HG02938 (cell line): ENCODE measurements around the gene BLACAT1.

Source experiments
- ATAC-seq: cut with Tn5 transposase; IDR thresholded peaks from one replicate; pipeline ENCODE4 v1.9.1; 2021; ENCODE audit warnings: mild to moderate bottlenecking, moderate library complexity; ENCODE audit not compliant: unreplicated experiment

The BLACAT1 gene

GRCh38 chr1:205455581-205456382 lies at the start of gene BLACAT1:
TSS of gene BLACAT1 (minus strand) at chr1:205456045.
- no peak for ATAC-seq

- no peak for ATAC-seq
Observed at GRCh38 chr1:205505076-205505729, 49.4 kb upstream of the BLACAT1 start.

- ATAC-seq: no peak
Observed at GRCh38 chr1:205504311-205505075, 48.6 kb upstream of the BLACAT1 start, which contains the start of gene CDK18. TSS of gene CDK18 (plus strand) at chr1:205504669. CDS start at chr1:205523168, 18,499 bp downstream.

GRCh38 chr1:205502992-205503391 lies 47.1 kb upstream of the BLACAT1 start:
- ATAC-seq: no peak

GRCh38 chr1:205502111-205502810 lies 46.4 kb upstream of the BLACAT1 start:
- no peak for ATAC-seq

GRCh38 chr1:205500240-205501233 lies 44.7 kb upstream of the BLACAT1 start:
- ATAC-seq: no peak

GRCh38 chr1:205499789-205500188 lies 43.9 kb upstream of the BLACAT1 start:
- no peak for ATAC-seq

- ATAC-seq: no peak
Observed at GRCh38 chr1:205497351-205497750, 41.5 kb upstream of the BLACAT1 start.

GRCh38 chr1:205496661-205497060 lies 40.8 kb upstream of the BLACAT1 start:
- ATAC-seq: no peak

GRCh38 chr1:205495237-205495823 lies 39.5 kb upstream of the BLACAT1 start:
- no peak for ATAC-seq

GRCh38 chr1:205494115-205494514 lies 38.3 kb upstream of the BLACAT1 start:
- ATAC-seq: no peak

GRCh38 chr1:205493241-205494085 lies 37.6 kb upstream of the BLACAT1 start:
- no peak for ATAC-seq

- ATAC-seq: no peak
Observed at GRCh38 chr1:205492774-205493173, 36.9 kb upstream of the BLACAT1 start.

GRCh38 chr1:205492201-205492667 lies 36.4 kb upstream of the BLACAT1 start:
- ATAC-seq: no peak

- ATAC-seq: no peak
Observed at GRCh38 chr1:205491794-205492193, 35.9 kb upstream of the BLACAT1 start.

GRCh38 chr1:205488074-205488723 lies 32.4 kb upstream of the BLACAT1 start:
- ATAC-seq: no peak

GRCh38 chr1:205486258-205486657 lies 30.4 kb upstream of the BLACAT1 start:
- no peak for ATAC-seq
